GM12892 (cell line): Measurements from ENCODE around the gene HERC5.

ENCODE experiments used
- POLR2A ChIP-seq: IDR thresholded peaks from 2 replicates; pipeline ENCODE4 v1.6.1; 2011; ENCODE audit warnings: low read depth, low read length, control low read depth
- POLR2AphosphoS5 ChIP-seq: IDR thresholded peaks from 2 replicates; pipeline ENCODE4 v1.6.1; 2011; ENCODE audit warnings: low read depth, low read length, control low read depth
- TAF1 ChIP-seq: IDR thresholded peaks from 2 replicates; pipeline ENCODE4 v1.6.1; 2011; ENCODE audit warnings: low read depth, mild to moderate bottlenecking, control low read depth, low read length, borderline replicate concordance

DNA sequence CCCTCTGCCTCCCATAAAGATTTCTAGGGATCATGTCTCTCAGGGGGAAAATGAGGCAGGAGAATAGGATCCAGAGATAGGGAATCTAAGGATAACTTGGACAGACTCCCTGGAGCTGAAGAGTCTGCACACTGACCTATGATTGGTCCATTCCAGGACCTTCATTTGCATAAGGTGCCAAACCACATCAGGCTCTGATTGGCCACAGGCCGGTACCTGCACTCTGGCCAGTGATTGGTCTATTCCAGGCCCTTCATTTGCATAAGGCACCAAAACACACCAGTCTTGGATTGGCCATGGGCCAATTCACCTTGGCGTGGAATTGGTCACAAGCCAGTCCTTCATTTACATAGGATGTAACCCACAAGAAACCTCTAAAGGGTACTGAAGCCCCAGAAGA, 4.0 kb upstream of the HERC5 start:
- TF ChIP-seq POLR2AphosphoS5 (no peak), POLR2A (no peak), TAF1 (no peak)
